Measurements from ENCODE around the gene PFDN1. TPM values are rescaled to one million over a fixed set of nuclear protein-coding genes. Genes with fewer than 3 reads are reported as not detected.

PFDN1 gene
- total and polyA plus RNA-seq, 7 donors, result 35.9 to 115 (median 55.0) TPM

GRCh38 chr5:140322751-140323731 lies 20.1 kb upstream of the PFDN1 start:
- H3K4me1 ChIP-seq, result peaks cover 27% of the 10 kb centered on the region
- TF ChIP-seq CTCF (IDR thresholded peaks at IDR 0.05), result no peak
- no peaks in the 10 kb centered on the region for H3K27me3 ChIP-seq (ENCODE audit: insufficient read depth in 3 of 3, low read length in 2 of 3)
- no peaks in the 10 kb centered on the region for H3K36me3 ChIP-seq (ENCODE audit: insufficient read depth in 1 of 2, low read depth in 1 of 2)
- peak; percentile 52 to 77 (median 71) for ATAC-seq
- no peaks in the 10 kb centered on the region for H3K9me3 ChIP-seq
- no peak overlapping the region for H3K4me3 ChIP-seq
- 21 to 33% (median 28%) methylated on average over 9 of the region's 9 CpGs for WGBS, 3 donors
- peak overlapping the region; percentile 54 for H3K27ac ChIP-seq
- DNase-seq, result no peak
- intact Hi-C loops (cut with DNase I), result no loop called here

- Histone ChIP-seq H3K36me3 (ENCODE audit: insufficient read depth in 1 of 2, low read depth in 1 of 2) (no peaks in the 10 kb centered on the region), H3K9me3 (no peaks in the 10 kb centered on the region), H3K4me3 (no peak overlapping the region), H3K27me3 (ENCODE audit: insufficient read depth in 3 of 3, low read length in 2 of 3) (no peaks in the 10 kb centered on the region), H3K27ac (peak overlapping the region; percentile 54), H3K4me1 (peaks cover 27% of the 10 kb centered on the region)
- ATAC-seq (peak; percentile 64 to 82 (median 75)), DNase-seq (peak; percentile 52 to 75)
- no peak for TF ChIP-seq CTCF (IDR thresholded peaks at IDR 0.05)
- intact Hi-C loops (cut with DNase I), result no loop called here
- WGBS, 3 donors, result 20 to 36% (median 21%) methylated on average over 2 of the region's 2 CpGs
Observed at GRCh38 chr5:140321796-140322195, 18.9 kb upstream of the PFDN1 start.

- Histone ChIP-seq H3K4me1 (peaks cover 27% of the 10 kb centered on the region), H3K4me3 (no peak overlapping the region), H3K36me3 (ENCODE audit: insufficient read depth in 1 of 2, low read depth in 1 of 2) (no peaks in the 10 kb centered on the region), H3K27me3 (ENCODE audit: insufficient read depth in 3 of 3, low read length in 2 of 3) (no peaks in the 10 kb centered on the region), H3K9me3 (no peaks in the 10 kb centered on the region), H3K27ac (no peak overlapping the region)
- intact Hi-C loops (cut with DNase I), result no loop called here
- TF ChIP-seq CTCF (IDR thresholded peaks at IDR 0.05), result no peak
- WGBS, 3 donors, result 90 to 100% (median 96%) methylated on average over 1 of the region's 1 CpG
- ATAC-seq (no peak), DNase-seq (no peak)
Observed at GRCh38 chr5:140319833-140320232, 16.9 kb upstream of the PFDN1 start.

- no peak for TF ChIP-seq CTCF (IDR thresholded peaks at IDR 0.05)
- intact Hi-C loops (cut with DNase I), result no loop called here
- Histone ChIP-seq H3K4me1 (peaks cover 26% of the 10 kb centered on the region), H3K27ac (no peak overlapping the region), H3K9me3 (no peaks in the 10 kb centered on the region), H3K4me3 (no peak overlapping the region), H3K27me3 (ENCODE audit: insufficient read depth in 3 of 3, low read length in 2 of 3) (no peaks in the 10 kb centered on the region), H3K36me3 (ENCODE audit: insufficient read depth in 1 of 2, low read depth in 1 of 2) (no peaks in the 10 kb centered on the region)
- DNase-seq (no peak), ATAC-seq (no peak)
- WGBS, 3 donors, result 77 to 87% (median 84%) methylated on average over 4 of the region's 4 CpGs
Observed at GRCh38 chr5:140318792-140319191, 15.9 kb upstream of the PFDN1 start.
